GM18909 (cell line): ENCODE results near the gene TGFB3.
"Not testable (repeated sequence)": the region's sequence is repeated elsewhere in the genome, so short reads cannot be mapped to it uniquely, and the experiment has no call there.

Experiments
- ATAC-seq: cut with Tn5 transposase; IDR thresholded peaks from one replicate; pipeline ENCODE4 v1.9.1; 2021; ENCODE audit warnings: mild to moderate bottlenecking; ENCODE audit not compliant: unreplicated experiment, poor library complexity

TGFB3 gene

GRCh38 chr14:75967866-75968265, 13.9 kb downstream of the TGFB3 start:
- no peak for ATAC-seq

GRCh38 chr14:75961662-75962061, 20.1 kb downstream of the TGFB3 start:
- no peak for ATAC-seq

- peak; percentile 72 for ATAC-seq
Observed at GRCh38 chr14:75960231-75960630, 21.6 kb downstream of the TGFB3 start.

- no peak for ATAC-seq
Observed at GRCh38 chr14:75959031-75959430, 22.8 kb downstream of the TGFB3 start.

GRCh38 chr14:75952489-75952888, 29.3 kb downstream of the TGFB3 start:
- ATAC-seq, result no peak

- no peak for ATAC-seq
Observed at GRCh38 chr14:75946785-75947184, 35.0 kb downstream of the TGFB3 start.

- ATAC-seq, result no peak
Observed at GRCh38 chr14:75944607-75945241, 37.1 kb downstream of the TGFB3 start.

- no peak for ATAC-seq
Observed at GRCh38 chr14:75941030-75941429, 40.8 kb downstream of the TGFB3 start.

- no peak for ATAC-seq
Observed at GRCh38 chr14:75939200-75939599, 42.6 kb downstream of the TGFB3 start.

GRCh38 chr14:75934998-75935628, 46.7 kb downstream of the TGFB3 start:
- ATAC-seq, result no peak

- no peak for ATAC-seq
Observed at GRCh38 chr14:75933712-75934296, 48.0 kb downstream of the TGFB3 start.

GRCh38 chr14:75928690-75929181, 53.1 kb downstream of the TGFB3 start:
- no peak for ATAC-seq

- ATAC-seq, result no peak
Observed at GRCh38 chr14:75927564-75928087, 54.2 kb downstream of the TGFB3 start.

GRCh38 chr14:75926431-75927115, 55.2 kb downstream of the TGFB3 start:
- no peak for ATAC-seq

- not testable (repeated sequence) for ATAC-seq
Observed at GRCh38 chr14:75925141-75925840, 56.5 kb downstream of the TGFB3 start.

- ATAC-seq, result not testable (repeated sequence)
Observed at GRCh38 chr14:75920421-75920820, 61.4 kb downstream of the TGFB3 start.

GRCh38 chr14:75917946-75918335, 63.9 kb downstream of the TGFB3 start:
- ATAC-seq, result no peak

GRCh38 chr14:75917322-75917945, 64.4 kb downstream of the TGFB3 start:
- no peak for ATAC-seq

GRCh38 chr14:75915045-75915444, 66.8 kb downstream of the TGFB3 start:
- ATAC-seq, result no peak

GRCh38 chr14:75913183-75913582, 68.6 kb downstream of the TGFB3 start:
- no peak for ATAC-seq
